PC-9 (cell line): ENCODE measurements around the gene EBF4.

Experiments used
- EZH2 ChIP-seq: fragments of 200-600 bp; sonication (generic); IDR thresholded peaks from 2 replicates; pipeline ENCODE4 v1.8.0; 2017; ENCODE audit warnings: antibody characterized with exemption, low read depth
- TF ChIP-seq, protein P1 (sequence below): fragments of 200-600 bp; sonication (generic); conservative IDR thresholded peaks from 2 replicates; pipeline ENCODE4 v1.6.1; 2017; ENCODE audit warnings: mixed run types, antibody characterized with exemption, mild to moderate bottlenecking, moderate library complexity

DNA sequence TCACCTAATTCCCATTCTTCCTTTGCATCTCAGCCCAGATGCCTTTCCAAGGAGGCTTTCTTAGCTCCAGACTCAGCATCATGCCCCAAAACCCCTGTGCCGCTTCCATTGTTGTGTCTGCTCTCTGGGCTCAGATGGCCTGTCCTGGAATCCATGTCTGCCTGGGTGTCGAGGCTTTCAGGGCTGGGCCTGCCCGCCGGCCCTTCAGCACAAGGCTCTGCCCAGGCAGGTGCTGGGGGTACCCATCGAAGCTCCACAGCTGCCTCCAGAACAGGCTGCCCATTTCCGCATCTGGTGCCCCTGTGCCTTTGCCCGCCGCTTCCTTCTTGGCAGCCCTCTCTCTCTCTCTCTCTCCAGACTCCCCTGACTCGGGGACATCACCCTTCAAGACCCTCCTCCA lies 106.7 kb downstream of the EBF4 start:
- TF ChIP-seq, protein P1, sequence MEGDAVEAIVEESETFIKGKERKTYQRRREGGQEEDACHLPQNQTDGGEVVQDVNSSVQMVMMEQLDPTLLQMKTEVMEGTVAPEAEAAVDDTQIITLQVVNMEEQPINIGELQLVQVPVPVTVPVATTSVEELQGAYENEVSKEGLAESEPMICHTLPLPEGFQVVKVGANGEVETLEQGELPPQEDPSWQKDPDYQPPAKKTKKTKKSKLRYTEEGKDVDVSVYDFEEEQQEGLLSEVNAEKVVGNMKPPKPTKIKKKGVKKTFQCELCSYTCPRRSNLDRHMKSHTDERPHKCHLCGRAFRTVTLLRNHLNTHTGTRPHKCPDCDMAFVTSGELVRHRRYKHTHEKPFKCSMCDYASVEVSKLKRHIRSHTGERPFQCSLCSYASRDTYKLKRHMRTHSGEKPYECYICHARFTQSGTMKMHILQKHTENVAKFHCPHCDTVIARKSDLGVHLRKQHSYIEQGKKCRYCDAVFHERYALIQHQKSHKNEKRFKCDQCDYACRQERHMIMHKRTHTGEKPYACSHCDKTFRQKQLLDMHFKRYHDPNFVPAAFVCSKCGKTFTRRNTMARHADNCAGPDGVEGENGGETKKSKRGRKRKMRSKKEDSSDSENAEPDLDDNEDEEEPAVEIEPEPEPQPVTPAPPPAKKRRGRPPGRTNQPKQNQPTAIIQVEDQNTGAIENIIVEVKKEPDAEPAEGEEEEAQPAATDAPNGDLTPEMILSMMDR: no peak
- TF ChIP-seq EZH2: no peak
